Fibroblast of villous mesenchyme (primary cell): ENCODE measurements around the gene UQCRH. TPM values are rescaled to one million over a fixed set of nuclear protein-coding genes. Genes with fewer than 3 reads are reported as not detected.
"Not testable (repeated sequence)": the region's sequence is repeated elsewhere in the genome, so short reads cannot be mapped to it uniquely, and the experiment has no call there.

ENCODE experiments used
- DNase-seq: peaks from one replicate; pipeline ENCODE4 v3.0.0-alpha.2; 2010; ENCODE audit warnings: low read depth
- H3K4me3 ChIP-seq: 2 replicates; pipeline ENCODE4 v1.5.1; 2011; ENCODE audit warnings: low read depth, mild to moderate bottlenecking, low read length
- total RNA-seq: library from RNA; depleted of rRNA; stranded (reverse); fragments of >200 nt; gene quantifications from 2 replicates; pipeline ENCODE4 v1.2.3, GENCODE V29; 2012
- TF ChIP-seq, protein P1 (sequence below): IDR thresholded peaks from 2 replicates; pipeline ENCODE4 v1.5.1; 2012; ENCODE audit warnings: low read depth, mild to moderate bottlenecking, low read length; ENCODE audit not compliant: insufficient read depth

Gene UQCRH
- total RNA-seq, 1 donor: 249 TPM

DNA sequence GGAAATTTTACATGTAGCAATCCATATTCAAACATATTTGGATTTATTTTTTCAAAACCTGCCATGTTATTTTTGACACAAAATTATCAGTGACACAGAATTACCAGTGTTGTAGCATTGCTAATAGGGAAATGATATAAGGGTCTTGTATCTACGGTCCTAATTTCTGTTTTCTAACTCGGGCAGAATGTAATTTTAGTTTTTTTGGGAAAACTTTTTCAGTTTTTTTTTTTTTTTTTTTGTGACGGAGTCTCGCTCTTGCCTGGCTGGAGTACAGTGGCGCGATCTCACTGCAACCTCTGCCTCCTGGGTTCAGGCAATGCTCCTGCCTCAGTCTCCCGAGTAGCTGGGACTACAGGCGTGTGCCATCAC, 2.6 kb downstream of the UQCRH start:
- TF ChIP-seq, protein P1, sequence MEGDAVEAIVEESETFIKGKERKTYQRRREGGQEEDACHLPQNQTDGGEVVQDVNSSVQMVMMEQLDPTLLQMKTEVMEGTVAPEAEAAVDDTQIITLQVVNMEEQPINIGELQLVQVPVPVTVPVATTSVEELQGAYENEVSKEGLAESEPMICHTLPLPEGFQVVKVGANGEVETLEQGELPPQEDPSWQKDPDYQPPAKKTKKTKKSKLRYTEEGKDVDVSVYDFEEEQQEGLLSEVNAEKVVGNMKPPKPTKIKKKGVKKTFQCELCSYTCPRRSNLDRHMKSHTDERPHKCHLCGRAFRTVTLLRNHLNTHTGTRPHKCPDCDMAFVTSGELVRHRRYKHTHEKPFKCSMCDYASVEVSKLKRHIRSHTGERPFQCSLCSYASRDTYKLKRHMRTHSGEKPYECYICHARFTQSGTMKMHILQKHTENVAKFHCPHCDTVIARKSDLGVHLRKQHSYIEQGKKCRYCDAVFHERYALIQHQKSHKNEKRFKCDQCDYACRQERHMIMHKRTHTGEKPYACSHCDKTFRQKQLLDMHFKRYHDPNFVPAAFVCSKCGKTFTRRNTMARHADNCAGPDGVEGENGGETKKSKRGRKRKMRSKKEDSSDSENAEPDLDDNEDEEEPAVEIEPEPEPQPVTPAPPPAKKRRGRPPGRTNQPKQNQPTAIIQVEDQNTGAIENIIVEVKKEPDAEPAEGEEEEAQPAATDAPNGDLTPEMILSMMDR: no peak
- no peak for DNase-seq
- peak overlapping the region; percentile 26 for H3K4me3 ChIP-seq

DNA sequence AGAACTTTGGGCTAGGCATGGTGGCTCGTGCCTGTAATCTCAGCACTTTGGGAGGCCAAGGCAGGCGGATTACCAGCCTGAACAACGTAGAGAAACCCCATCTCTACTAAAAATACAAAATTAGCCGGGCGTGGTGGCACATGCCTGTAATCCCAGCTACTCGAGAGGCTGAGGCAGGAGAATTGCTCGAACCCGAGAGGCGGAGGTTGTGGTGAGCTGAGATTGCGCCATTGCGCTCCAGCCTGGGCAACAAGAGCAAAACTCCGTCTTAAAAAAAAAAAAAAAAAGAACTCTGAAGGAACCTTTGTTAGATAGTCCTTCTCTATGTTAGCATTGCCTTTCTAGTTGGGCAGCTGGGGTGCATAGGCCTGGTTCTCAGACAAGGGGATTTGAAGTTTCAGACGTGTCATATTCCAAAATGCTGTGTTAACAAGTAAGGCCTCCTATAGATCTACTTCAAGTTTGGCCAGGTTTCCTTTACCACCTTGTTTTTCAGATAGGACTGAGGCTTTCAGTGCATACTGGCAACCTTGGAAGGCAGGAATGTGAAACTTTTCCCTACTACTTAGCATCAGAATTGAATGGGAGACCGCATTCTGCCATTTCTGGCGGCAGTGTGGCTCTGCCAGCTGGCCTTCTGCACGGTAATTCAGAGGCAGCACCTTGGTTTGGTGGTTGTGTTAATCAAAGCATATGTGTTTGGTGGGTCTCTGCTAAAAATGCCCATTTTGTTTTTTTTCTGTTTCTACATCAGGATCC, 6.1 kb downstream of the UQCRH start:
- no peak for DNase-seq
- H3K4me3 ChIP-seq: no peak overlapping the region
- TF ChIP-seq, protein P1: no peak

DNA sequence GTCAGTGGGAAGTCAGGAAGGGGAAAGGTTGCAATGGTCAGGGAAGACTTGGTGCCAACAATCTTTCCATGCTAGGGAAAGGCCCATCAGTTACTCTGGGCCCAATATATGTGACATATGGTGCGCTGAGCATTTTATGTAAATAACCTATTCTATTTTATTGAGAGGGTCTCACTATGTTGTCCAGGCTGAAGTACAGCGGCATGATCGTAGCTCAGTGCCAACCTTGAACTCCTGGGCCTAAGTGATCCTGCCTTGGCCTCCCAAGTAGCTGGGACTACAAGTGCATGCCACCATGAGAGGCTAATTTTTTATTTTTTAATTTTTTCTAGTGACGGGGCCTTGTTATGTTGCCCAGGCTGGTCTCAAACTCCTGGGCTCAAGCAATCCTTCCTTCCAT, 6.8 kb downstream of the UQCRH start:
- DNase-seq: no peak
- no peak overlapping the region for H3K4me3 ChIP-seq
- TF ChIP-seq, protein P1: no peak

DNA sequence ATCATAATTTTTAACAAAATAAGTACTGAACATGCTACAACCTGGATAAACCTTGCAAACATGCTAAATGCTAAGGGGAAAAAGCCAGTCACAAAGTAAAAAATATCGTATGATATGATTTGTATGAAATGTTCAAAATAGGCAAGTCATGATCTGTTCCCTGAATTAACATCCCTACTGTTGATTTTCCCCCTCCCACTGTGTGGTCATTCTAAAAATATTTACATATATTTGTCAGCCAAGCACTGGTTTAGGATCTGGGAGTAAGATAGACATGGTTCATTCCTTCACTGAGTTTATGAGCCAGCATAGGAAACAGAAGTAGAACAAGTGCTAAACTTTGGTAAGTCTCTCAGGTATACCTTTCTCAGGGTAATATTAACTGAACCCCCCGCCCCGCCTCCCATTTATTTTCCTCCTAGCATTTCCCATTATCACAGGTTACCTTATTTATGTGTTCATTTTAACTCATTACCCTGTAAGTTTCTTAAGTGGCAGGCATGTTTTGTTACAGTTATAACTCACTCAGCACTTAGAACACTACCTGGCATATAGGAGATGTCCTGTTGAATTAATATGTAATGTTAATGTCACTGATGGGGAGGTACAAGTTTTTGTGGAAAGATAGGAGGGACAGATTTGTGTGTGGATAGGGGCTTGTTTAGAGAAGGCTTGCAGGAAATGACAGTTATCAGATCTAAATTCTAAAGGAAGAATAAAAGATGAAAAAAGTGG, 12.3 kb downstream of the UQCRH start:
- DNase-seq: peak; percentile 24
- TF ChIP-seq, protein P1: no peak
- no peak overlapping the region for H3K4me3 ChIP-seq

DNA sequence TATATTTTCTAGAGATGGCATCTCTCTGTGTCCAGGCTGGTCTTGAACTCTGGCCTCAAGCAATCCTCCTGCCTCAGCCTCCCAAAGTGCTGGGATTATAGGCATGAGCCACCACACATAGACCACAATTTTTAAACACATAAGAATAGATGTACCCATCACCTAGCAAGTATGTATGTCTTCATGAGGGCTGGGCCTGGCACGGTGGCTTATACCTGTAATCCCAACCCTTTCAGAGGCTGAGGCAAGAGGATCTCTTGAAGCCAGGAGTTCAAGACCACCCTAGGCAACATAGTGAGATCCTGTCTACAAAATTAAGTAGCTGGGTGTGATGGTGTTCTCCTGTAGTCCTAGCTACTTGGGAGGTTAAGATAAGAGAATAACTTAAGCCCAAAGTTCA, 13.8 kb downstream of the UQCRH start:
- no peak for DNase-seq
- TF ChIP-seq, protein P1: no peak
- no peak overlapping the region for H3K4me3 ChIP-seq

DNA sequence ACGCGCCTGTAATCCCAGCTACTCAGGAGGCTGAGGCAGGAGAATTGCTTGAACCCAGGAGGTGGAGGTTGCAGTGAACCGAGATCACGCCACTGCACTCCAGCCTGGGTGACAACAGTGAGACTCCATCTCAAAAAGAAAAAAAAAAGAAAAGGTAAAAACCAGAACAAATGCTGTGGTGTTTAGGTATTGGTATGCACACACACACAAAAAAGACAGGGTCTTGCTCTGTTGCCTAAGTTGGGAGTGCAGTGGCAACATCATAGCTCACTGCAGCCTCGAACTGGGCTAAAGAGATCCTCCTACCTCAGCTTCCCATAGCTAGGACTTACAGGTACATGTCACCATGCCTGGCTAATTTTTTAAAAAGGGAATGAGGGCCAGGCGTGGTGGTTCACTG, 15.8 kb downstream of the UQCRH start:
- H3K4me3 ChIP-seq, DNase-seq: not testable (repeated sequence)

DNA sequence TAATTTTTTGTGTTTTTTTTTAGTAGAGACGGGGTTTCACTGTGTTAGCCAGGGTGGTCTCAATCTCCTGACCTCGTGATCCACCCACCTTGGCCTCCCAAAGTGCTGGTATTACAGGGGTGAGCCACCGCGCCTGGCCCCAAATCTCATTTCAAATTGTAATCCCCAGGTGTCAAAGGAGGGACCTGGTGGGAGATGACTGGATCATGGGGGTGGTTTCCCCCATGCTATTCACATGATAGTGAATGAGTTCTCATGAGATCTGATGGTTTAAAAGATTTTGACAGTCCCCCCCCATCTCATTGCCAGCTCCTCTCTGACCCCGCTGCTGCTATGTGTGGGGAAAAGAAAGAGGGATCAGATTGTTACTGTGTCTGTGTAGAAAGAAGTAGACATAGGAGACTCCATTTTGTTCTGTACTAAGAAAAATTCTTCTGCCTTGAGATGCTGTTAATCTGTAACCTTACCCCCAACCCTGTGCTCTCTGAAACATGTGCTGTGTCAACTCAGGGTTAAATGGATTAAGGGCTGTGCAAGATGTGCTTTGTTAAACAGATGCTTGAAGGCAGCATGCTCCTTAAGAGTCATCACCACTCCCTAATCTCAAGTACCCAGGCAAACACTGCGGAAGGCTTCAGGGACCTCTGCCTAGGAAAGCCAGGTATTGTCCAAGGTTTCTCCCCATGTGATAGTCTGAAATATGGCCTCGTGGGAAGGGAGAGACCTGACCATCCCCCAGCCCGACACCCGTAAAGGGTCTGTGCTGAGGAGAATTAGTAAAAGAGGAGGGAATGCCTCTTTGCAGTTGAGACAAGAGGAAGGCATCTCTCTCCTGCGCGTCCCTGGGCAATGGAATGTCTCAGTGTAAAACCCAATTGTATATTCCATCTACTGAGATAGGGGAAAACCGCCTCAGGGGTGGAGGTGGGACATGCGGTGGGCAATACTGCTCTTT, 16.7 kb downstream of the UQCRH start:
- not testable (repeated sequence) for DNase-seq, H3K4me3 ChIP-seq

DNA sequence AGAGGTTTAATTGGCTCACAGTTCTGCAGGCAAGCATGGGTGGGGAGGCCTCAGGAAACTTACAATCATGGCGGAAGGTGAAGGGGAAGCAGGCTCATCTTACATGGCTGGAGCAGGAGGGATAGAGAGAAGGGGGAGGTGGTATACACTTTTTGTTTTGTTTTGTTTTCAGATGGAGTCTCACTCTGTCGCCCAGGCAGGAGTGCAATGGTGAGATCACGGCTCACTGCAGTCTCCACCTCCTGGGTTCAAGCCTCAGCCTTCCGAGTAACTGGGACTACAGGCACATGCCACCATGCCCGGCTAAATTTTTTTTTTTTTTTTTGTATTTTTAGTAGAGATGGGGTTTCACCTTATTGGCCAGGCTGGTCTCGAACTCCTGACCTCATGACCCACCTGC, 18.7 kb downstream of the UQCRH start:
- DNase-seq, H3K4me3 ChIP-seq: not testable (repeated sequence)

DNA sequence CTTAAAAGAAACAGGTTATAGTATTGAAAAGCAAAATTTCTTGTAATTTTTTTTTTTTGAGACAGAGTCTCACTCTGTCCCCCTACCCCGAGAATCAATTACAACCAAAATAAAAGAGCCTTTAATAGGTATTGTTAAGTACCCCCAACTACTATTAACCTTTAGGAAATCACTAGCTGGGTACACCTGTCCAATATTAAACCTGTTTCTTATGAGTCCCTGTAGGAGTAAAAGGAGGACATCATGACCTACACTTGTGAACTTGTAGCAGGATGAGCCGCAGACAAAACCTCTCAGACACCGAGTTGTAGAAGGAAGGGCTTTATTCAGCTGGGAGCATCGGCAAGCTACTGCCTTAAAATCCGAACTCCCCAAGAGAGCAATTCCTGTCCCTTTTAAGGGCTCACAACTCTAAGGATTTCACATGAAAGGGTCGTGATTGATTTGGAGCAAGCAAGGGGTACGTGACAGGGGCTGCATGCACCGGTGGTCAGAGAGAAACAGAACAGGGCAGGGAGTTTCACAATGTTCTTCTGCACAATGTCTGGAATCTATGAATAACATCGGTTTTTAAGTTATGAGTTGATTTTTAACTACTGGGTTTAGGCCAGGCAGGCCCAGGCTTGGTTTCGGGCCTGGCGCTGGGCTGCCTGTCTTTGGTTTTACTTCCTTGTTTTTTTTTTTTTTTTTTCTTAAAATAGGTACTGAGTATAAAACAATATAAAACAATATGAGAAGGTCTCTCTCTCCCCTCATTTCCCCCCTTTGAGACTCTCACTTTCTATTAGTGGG, 22.0 kb downstream of the UQCRH start:
- H3K4me3 ChIP-seq, DNase-seq: not testable (repeated sequence)

DNA sequence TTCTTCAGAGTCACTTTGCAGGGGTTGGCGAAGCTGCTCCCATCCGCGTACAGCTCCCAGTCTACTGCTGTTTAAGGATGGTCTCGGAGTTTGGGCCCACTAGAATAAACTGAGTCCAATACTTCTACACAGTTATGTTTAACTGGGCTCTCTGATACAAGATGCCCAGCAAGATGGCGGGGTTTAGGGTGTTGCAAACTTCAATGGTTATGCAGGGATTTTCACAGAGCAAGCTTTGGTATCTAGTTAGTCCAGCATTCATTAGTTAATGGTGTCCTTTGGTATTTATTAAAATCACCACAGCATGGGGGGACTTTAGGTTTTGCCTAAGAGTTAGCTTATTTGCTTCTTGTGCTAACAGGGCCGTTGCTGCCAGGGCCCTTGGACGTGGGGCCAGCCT, 24.7 kb downstream of the UQCRH start:
- not testable (repeated sequence) for DNase-seq, H3K4me3 ChIP-seq

DNA sequence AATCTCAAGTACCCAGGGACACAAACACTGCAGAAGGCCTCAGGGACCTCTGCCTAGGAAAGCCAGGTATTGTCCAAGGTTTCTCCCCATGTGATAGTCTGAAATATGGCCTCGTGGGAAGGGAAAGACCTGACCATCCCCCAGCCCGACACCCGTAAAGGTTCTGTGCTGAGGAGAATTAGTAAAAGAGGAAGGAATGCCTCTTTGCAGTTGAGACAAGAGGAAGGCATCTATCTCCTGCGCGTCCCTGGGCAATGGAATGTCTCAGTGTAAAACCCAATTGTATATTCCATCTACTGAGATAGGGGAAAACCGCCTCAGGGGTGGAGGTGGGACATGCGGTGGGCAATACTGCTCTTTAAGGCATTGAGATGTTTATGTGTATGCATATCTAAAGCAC, 26.3 kb downstream of the UQCRH start:
- not testable (repeated sequence) for DNase-seq, H3K4me3 ChIP-seq
